HuH-7 (cell line): ENCODE data around the gene PRPS1.
"Not testable (repeated sequence)": the region's sequence is repeated elsewhere in the genome, so short reads cannot be mapped to it uniquely, and the experiment has no call there.

ENCODE experiments used
- DNase-seq: peaks from one replicate; pipeline ENCODE4 v3.0.0; 2011; ENCODE audit warnings: low spot score

Gene PRPS1

GRCh38 chrX:107674480-107675364, 46.4 kb downstream of the PRPS1 start:
- no peak for DNase-seq

GRCh38 chrX:107675365-107675654, 47.0 kb downstream of the PRPS1 start:
- no peak for DNase-seq

GRCh38 chrX:107675823-107676555, 47.7 kb downstream of the PRPS1 start:
- DNase-seq, result no peak

DNA sequence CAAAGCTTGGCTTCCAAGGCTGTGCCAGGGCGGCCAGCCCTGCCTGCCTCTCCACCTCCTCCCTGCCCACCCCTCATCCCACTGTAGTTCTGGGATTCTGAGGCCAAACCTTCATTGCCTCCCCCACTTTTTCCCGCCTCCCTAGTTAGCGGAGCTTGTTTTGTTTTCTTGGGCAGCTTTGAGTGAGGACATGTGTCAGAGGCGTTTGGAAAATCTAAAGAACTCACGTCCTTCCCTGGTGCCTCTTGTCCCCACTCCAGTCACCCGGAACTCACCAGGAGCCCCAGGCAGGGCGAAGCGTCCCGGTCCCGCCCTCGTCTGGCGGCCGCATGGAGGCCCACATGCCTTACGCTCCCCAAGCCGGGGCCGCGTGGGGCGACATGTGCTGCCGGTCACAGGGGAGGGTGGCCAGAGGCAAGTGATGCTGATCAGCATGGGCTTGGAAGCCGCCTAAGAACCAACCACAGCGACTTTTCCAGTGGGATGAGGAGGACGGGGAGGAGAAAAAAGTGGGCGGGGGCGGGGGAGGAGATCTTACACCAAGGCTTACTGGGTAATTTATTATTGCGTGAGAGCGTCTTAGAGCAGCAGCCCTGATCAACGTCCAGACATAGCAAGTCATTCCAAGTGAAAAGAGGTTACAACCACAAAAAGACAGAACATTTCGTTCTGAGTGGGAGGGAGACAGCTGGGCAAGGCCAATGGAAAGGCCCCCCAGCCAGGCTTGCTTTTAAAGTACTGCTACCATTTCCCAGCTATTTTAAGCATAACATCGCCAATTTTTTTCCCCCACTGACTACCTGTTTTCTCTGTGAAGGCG, 48.5 kb downstream of the PRPS1 start:
- no peak for DNase-seq

DNA sequence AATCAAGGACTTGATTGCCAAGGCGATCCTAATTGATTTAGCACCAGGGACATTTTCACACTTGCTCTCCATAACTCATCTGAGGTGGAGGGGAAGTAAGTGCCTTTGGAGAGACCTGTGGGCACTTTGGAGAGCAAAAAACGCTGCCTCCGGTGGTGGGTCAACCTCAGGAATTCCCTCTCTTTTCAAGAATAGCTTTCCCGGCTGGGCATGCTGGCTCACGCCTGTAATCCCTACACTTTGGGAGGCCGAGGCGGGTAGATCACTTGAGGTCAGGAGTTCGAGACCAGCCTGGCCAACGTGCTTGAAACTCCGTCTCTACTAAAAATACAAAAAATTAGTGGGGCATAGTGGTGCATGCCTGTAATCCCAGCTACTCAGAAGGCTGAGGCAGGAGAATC, 49.2 kb downstream of the PRPS1 start:
- DNase-seq, result no peak

GRCh38 chrX:107677909-107678308, 49.6 kb downstream of the PRPS1 start:
- DNase-seq, result no peak

DNA sequence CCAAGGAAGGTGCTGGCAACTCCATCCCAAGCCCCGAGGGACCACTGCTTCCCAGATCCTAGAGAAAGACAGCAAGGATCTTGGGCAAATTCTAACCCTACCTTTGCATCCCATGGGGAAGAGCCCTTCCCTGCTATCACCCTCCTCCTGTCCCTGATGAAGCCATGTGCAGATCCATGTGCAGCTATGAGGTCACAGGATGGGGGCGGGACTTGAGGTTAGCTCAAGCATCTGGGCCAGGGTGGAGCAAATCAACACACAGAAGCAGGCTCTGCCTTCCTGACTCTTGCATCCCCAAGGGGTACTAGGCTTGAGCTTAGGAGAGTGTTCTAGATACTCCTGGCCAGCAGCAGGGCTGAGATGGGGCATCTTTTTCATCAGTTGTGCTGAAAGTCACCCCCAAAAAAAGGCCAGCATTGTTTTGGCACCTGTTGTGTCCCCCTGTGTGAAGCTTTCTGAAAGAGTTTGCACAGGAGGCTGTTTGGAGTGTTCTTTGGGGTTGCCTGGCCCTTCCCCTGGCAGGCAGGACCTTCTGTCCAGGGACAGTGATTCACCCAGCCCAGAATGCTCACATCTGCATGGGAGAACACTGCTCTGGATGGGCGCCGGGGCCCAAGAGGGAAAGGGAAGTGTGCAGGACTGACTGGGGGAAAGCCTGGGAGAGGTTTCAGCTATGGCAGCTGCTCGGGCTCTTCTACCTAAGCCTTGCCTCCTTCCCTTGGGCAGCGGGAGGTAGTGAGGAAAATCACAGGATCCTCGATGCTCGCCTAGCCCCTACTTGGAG, 50.8 kb downstream of the PRPS1 start:
- DNase-seq, result no peak

GRCh38 chrX:107682256-107682655, 53.9 kb downstream of the PRPS1 start:
- DNase-seq, result no peak

GRCh38 chrX:107683124-107683895, 55.0 kb downstream of the PRPS1 start:
- no peak for DNase-seq

DNA sequence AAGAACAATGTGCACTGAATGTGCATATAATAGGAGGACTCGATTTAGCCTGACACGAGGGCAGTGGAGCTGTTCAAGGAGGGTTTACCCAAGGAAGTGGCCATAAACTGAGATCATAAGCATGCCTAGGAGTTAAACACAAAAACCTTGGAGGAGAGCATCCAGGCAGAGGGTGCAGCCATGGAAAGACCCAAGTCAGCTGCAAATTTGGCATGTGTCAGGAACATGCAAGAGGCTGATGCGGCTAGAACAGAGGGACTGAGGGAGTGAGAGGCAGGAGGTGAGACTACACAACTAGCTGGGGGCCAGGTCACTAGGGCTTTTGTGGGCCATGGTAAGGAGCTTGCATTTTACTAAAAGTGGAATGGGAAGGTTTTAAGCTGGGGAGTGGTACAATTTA, 55.6 kb downstream of the PRPS1 start:
- no peak for DNase-seq

DNA sequence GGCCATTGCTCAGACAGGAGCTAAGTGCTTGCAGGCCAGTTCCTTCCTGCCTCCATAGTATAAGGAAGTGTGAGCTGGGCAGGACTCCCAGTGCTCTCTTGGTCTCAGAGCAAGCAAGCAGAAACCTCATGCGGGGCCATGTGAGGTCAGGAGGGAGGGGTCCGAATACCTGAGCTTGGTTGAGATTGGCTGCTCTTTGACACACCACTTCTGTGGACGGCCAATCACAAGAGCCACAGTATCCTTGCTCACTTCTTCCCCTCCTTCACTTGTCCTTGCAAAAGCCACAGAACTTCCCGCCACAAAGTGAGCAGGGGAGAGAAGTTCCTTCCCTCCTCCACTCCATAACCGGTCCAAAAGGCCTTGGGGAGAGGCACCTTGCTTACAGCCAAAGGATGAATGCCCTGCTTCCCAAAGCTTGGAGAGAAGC, 56.7 kb downstream of the PRPS1 start:
- no peak for DNase-seq

DNA sequence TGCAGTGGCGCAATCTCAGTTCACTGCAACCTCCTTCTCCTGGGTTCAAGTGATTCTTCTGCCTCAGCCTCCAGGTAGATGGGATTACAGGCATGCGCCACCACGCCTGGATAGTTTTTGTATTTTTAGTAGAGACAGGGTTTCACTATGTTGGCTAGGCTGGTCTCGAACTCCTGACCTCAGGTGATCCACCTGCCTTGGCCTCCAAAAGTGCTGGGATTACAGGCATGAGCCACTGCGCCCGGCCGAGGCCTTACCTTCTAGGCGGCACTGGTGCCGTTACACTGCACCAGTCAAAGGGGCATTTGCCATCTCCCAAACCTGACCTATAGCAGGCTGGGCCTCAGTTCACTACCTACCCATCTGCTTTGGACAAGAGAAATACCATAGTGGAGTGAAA, 57.3 kb downstream of the PRPS1 start:
- not testable (repeated sequence) for DNase-seq

- no peak for DNase-seq
These were observed 57.7 kb downstream of the PRPS1 start for GRCh38 chrX:107686026-107686425.

- no peak for DNase-seq
These were observed 58.5 kb downstream of the PRPS1 start for GRCh38 chrX:107686792-107687191.

DNA sequence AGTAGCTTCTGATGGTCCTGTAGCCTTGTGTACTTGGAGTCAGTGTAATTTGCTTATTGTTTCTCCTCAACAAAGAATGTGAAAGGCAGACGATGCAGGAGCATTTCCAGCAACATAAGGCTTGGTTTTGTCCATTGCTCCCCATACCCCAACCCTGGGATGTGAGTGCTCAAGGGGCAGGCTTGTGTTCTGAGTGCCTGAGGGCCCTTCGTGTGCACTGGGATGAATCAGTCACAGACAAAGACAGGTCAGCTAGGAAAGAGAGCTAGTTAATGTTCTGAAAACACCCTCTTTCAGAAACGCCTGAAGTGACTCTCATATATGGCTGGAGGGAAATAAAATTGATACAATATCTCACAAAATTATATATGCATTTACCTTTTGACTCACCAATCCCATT, 59.1 kb downstream of the PRPS1 start:
- no peak for DNase-seq

DNA sequence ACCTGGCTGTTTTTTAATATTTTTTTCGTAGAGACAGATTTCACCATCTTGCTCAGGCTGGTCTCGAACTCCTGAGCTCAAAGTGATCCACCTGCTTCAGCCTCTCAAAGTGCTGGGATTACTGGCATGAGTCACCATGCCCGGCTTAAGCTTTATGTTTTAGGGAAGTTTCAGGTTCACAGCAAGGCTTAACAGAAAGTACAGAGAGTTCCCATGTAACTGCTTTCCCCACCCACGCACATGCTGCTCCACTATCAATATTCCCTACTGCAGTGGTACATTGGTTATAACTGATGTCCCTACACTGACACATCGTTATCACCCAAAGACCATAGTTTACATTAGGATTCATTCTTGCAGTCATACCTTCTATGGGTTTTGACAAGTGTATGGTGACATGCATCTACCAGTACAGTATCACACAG, 62.7 kb downstream of the PRPS1 start:
- DNase-seq, result no peak

- no peak for DNase-seq
These were observed 71.3 kb downstream of the PRPS1 start for GRCh38 chrX:107699616-107700015.

DNA sequence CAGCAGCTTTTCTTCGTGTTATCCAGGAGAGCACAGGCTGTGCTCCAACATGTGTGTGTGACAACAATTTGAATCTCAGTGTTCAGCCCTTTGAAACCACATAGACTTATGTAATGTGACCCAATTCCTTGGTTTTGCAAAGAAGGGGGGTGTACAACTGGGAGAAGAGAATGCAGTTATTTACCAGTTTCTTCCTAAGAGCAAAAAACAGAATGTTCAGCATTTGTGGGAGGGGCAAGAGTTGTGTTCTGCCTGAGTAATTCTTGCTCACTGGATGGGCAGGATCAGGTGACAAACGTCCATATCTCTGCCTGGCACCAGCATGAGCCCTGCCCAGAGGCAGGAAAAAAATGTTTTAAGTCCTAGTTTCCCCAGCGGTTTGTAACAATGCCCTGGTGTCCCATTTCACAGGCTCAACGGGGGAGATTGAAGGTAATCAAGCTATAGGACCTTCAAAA, 72.0 kb downstream of the PRPS1 start:
- no peak for DNase-seq
